Brain microvascular endothelial cell (primary cell): Measurements from ENCODE around the gene POU2F1.

ENCODE experiments used
- DNase-seq: peaks from one replicate; pipeline ENCODE4 v3.0.0-alpha.2; 2020
- H3K27ac ChIP-seq: fragments of 250-450 bp; sonication (Bioruptor Pico); 2 replicates; pipeline ENCODE4 v1.5.1; 2020; ENCODE audit warnings: mild to moderate bottlenecking, moderate library complexity
- H3K27me3 ChIP-seq: fragments of 250-450 bp; sonication (Bioruptor Pico); replicated peaks from 2 replicates; pipeline ENCODE4 v1.5.1; 2020; ENCODE audit warnings: mild to moderate bottlenecking
- H3K36me3 ChIP-seq: fragments of 250-450 bp; sonication (Bioruptor Pico); replicated peaks from 2 replicates; pipeline ENCODE4 v1.5.1; 2020; ENCODE audit warnings: mild to moderate bottlenecking
- H3K4me3 ChIP-seq: 2 replicates; pipeline ENCODE4 v1.5.1; 2011; ENCODE audit warnings: low read depth, mild to moderate bottlenecking, control low read depth, low read length, moderate library complexity
- in situ Hi-C: cut with HindIII; loops from 2 replicates; pipeline ENCODE4 v1.10.0; 2017; ENCODE audit warnings: low sequenced_read_pairs, low pct_ligation_motif_present
- TF ChIP-seq, protein P1 (sequence below): IDR thresholded peaks from 2 replicates; pipeline ENCODE4 v1.5.1; 2011; ENCODE audit warnings: low read depth, mild to moderate bottlenecking, moderate library complexity, low read length, control low read depth, inconsistent platforms; ENCODE audit errors: missing control alignments

POU2F1 gene

DNA sequence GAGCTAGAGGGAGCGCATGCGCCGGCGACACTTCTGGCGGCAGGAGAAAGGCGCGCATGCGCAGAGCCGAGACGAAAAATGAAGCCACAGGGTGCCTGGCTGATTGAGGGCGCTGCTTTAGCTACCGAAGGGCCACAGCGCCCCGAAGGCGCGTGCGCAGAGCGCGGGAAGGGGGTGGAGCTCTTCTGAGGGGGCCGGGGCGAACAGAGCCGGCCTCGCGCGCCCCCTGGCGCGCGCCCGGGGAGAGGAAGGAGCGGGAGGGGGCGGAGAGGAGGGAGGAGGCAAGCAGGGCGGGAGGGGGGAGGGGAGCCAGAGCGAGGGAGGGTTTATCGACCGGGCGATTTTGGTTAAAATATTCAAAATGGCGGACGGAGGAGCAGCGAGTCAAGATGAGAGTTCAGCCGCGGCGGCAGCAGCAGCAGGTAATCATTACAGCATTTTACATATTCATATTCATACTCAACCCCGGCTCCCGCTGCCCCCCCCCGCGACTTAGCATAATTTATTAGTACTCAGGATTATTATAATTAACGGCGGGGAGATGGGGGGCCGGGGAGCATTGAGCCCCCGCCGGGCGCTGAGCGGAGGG, at the start of gene POU2F1:
Gene POU2F1, plus strand, starts transcription at position 350 of the 589 bp plus-strand sequence. Its CDS starts 12 bp downstream, at position 362.
- H3K27me3 ChIP-seq: no peaks in the 10 kb centered on the region
- H3K4me3 ChIP-seq: peak within 1 kb of the TSS; percentile 98
- TF ChIP-seq, protein P1, sequence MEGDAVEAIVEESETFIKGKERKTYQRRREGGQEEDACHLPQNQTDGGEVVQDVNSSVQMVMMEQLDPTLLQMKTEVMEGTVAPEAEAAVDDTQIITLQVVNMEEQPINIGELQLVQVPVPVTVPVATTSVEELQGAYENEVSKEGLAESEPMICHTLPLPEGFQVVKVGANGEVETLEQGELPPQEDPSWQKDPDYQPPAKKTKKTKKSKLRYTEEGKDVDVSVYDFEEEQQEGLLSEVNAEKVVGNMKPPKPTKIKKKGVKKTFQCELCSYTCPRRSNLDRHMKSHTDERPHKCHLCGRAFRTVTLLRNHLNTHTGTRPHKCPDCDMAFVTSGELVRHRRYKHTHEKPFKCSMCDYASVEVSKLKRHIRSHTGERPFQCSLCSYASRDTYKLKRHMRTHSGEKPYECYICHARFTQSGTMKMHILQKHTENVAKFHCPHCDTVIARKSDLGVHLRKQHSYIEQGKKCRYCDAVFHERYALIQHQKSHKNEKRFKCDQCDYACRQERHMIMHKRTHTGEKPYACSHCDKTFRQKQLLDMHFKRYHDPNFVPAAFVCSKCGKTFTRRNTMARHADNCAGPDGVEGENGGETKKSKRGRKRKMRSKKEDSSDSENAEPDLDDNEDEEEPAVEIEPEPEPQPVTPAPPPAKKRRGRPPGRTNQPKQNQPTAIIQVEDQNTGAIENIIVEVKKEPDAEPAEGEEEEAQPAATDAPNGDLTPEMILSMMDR: peak; percentile 64
- in situ Hi-C loops: no loop called here
- H3K36me3 ChIP-seq: no peaks in the 10 kb centered on the region
- H3K27ac ChIP-seq: peak within 1 kb of the TSS; percentile 67
- DNase-seq: peak; percentile 96

DNA sequence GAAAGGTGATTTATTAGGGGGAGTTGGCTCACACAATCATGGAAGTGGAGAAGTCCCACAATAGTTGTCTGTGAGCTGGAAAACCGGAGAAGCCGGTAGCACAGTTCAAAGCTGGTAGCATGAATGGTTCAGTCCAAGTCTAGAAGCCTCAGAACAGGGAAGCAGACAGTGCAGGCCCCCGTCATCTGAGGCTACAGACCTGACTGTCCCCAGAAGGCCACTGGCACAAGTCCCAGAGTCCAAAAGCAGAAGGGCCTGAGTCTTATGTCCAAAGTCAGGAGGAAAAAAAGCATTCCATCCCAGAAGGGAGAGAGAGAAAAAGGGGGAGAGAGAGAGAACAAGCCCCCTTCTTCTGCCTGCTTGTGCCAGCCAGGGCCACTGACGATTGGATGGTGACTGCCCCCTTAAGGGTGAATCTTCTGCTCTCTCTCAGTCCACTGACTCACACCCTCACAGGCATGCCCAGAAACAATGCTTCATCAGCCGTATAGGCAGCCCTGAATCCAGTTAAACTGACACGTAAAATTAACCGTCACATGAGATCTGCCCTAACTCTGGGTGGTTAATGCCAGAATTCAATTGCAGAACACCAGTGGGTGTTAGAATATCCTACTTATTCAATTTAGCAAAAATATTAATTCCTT, 49.3 kb upstream of the POU2F1 start:
- H3K27ac ChIP-seq: no peak overlapping the region
- DNase-seq: peak; percentile 63
- H3K4me3 ChIP-seq: no peak overlapping the region
- in situ Hi-C loops: no loop called here
- TF ChIP-seq, protein P1: no peak
- no peaks in the 10 kb centered on the region for H3K27me3 ChIP-seq
- H3K36me3 ChIP-seq: no peaks in the 10 kb centered on the region

DNA sequence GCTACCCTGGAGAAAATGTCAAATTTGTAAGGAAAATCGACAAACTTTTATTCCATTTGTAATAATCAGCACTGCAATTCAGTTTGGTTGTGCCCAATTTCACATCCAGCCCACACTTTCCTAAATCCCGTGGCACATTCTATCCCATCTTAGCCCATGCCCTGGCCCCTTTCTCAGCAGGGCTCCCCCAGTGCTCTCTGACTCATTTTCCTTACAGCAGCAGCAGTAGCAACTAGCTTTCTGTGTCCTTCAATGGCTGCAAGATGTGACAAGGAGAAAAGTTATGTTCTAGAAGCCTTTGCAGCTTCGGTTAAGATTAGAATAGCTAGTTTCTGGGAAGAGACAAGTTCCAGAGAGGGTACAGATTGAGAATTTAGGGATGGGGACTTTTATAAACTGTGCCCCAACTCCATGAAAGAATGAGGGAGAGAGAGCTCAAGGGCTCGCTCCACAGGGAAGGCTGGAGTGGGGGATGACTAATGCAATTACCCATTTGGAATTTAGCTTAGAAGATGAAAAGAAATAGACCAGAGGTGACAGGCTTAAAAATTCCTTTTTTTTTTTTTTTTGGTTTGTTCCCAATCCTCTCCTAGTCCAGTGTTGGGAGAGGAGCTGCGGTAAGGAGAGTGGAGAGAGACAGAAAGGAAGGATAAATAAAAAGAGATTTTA, 47.0 kb upstream of the POU2F1 start:
- TF ChIP-seq, protein P1: no peak
- Histone ChIP-seq H3K36me3 (no peaks in the 10 kb centered on the region), H3K27me3 (no peaks in the 10 kb centered on the region), H3K27ac (peak overlapping the region; percentile 40), H3K4me3 (no peak overlapping the region)
- DNase-seq: peak; percentile 62
- in situ Hi-C loops: no loop called here

DNA sequence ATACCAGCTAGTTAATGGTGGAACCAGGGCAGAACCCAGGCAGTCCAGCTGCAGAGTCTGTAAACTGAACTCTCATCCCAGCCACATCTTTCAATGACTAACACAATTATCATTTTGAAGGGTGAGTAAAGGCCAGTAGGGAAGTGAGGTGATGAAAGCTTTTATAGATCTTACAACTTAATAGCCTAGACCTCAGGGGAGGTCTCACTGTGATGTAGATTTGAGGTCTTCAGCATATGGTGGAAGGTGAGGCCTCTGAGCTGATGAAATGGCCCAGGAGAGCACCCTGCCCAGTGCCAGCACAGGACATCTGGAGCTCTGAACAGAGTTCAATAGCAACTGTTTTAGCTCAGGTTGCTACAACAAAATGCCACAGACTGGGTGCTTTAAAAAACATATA, 44.8 kb upstream of the POU2F1 start:
- TF ChIP-seq, protein P1: no peak
- Histone ChIP-seq H3K4me3 (no peak overlapping the region), H3K27me3 (no peaks in the 10 kb centered on the region), H3K27ac (no peak overlapping the region), H3K36me3 (no peaks in the 10 kb centered on the region)
- peak; percentile 38 for DNase-seq
- in situ Hi-C loops: no loop called here

DNA sequence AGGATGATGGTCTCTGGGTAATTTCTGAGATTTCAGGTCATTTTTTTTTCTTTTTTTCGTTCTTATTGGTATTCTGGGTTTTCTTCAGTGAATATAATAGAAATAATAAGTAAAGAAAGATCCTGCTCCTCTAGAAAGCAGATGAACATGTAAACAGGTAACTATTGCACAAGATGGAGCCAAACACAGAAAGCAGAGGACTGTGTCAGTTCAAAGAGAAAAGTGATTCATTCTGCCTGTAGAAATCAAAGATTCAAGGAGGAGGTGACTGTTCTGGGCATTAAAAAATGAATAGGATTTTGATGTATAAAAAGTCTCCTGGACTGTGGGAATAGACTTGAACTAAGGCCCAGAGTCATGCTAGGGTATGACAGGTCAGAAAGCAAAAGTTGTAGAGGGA, 41.9 kb upstream of the POU2F1 start:
- Histone ChIP-seq H3K27me3 (no peaks in the 10 kb centered on the region), H3K27ac (no peak overlapping the region), H3K4me3 (no peak overlapping the region), H3K36me3 (no peaks in the 10 kb centered on the region)
- no peak for DNase-seq
- TF ChIP-seq, protein P1: no peak
- in situ Hi-C loops: no loop called here
